ENCODE measurements around the gene SENP3.

DNA sequence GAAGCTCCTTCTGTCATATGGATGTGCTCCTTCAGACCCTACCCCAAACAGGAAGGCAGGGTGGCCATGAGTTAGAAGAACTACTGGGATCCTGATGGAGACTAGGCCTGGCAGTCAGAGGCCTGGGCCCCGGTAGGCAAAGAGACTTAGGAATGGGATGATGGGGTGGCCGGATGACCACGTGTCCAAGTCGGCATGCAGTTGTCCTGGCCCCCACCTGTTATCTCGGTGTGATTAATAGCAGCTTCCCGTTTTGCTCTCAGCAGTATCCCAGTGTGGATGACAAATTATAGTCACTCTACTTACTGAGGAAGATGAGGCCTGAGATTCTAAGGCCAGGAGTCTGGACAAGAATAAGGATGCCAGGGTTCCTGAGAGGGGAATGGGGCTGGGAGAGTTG lies 11.4 kb upstream of the SENP3 start:
- TF ChIP-seq, protein P1, sequence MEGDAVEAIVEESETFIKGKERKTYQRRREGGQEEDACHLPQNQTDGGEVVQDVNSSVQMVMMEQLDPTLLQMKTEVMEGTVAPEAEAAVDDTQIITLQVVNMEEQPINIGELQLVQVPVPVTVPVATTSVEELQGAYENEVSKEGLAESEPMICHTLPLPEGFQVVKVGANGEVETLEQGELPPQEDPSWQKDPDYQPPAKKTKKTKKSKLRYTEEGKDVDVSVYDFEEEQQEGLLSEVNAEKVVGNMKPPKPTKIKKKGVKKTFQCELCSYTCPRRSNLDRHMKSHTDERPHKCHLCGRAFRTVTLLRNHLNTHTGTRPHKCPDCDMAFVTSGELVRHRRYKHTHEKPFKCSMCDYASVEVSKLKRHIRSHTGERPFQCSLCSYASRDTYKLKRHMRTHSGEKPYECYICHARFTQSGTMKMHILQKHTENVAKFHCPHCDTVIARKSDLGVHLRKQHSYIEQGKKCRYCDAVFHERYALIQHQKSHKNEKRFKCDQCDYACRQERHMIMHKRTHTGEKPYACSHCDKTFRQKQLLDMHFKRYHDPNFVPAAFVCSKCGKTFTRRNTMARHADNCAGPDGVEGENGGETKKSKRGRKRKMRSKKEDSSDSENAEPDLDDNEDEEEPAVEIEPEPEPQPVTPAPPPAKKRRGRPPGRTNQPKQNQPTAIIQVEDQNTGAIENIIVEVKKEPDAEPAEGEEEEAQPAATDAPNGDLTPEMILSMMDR (IDR thresholded peaks at IDR 0.05) = no peak
- no peak for TF ChIP-seq POLR2A (IDR thresholded peaks at IDR 0.05)
